Measurements from ENCODE around the gene M6PR. TPM values are rescaled to one million over a fixed set of nuclear protein-coding genes. Genes with fewer than 3 reads are reported as not detected.

Gene M6PR
- total and polyA plus RNA-seq, 2 of the 13 experiments (the other 11 are each of a cell fraction or from before 2014, with no cell fraction given): 98.2 to 127 TPM

DNA sequence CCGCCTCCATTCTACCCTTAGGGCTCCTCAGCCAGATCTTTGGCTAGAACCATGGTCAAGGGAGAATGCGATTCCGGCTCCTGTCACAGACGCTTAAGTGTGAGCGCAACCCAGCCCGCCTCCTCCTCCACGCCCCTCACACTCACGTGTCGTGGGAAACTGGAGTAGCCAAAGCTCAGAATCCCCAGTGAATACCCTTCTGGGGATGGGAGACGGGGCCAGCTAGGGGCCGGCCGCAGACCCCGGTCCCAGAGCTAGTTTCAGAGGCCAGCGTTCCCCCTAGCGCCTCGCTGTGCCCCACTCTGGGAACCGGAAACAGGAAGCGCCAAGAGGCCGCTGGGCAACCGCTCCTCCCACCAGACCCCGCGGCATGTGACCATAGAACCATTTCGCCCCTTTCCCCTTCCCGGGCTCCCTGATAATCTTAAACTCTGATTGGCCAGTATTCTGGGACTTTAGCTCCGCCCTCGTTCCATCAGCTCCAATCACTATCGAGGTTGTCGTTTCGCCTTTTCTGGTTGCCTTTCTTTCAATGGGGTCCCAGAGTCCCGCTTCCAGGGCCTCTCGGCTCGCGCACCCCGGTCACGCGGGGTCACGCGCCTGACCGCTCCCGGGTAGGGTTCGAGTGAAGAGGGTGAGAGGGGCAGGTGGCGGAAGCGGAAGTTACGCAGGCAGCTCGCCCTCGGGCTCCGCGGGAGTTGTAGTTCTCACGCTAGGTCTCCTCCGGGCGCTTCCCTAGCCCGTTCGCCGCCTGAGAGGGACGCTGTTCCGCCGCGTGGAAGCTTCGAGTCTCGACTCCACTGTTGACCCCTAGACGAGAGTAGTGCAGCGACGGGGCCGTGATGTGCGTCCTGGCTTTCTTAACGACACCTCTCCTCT is at the start of gene M6PR (continued):
- TF ChIP-seq MYPOP (CRISPR knock-in tag; IDR thresholded peaks at IDR 0.05): peak; percentile 82
- 0 out of 2 replicates have a peak, but pooled peaks have one; percentile 73 for TF ChIP-seq THYN1 (CRISPR knock-in tag; IDR thresholded peaks at IDR 0.05; ENCODE audit: borderline replicate concordance, low read depth)
- peak; percentile 46 for TF ChIP-seq MED1 (CRISPR knock-in tag; IDR thresholded peaks at IDR 0.05)
- TF ChIP-seq ZSCAN12 (CRISPR knock-in tag; IDR thresholded peaks at IDR 0.05): peak; percentile 20; the same call in 1 of the 2 replicates
- TF ChIP-seq, protein P1, sequence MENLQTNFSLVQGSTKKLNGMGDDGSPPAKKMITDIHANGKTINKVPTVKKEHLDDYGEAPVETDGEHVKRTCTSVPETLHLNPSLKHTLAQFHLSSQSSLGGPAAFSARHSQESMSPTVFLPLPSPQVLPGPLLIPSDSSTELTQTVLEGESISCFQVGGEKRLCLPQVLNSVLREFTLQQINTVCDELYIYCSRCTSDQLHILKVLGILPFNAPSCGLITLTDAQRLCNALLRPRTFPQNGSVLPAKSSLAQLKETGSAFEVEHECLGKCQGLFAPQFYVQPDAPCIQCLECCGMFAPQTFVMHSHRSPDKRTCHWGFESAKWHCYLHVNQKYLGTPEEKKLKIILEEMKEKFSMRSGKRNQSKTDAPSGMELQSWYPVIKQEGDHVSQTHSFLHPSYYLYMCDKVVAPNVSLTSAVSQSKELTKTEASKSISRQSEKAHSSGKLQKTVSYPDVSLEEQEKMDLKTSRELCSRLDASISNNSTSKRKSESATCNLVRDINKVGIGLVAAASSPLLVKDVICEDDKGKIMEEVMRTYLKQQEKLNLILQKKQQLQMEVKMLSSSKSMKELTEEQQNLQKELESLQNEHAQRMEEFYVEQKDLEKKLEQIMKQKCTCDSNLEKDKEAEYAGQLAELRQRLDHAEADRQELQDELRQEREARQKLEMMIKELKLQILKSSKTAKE (CRISPR knock-in tag; IDR thresholded peaks at IDR 0.05; ENCODE audit: borderline replicate concordance): no peak
- TF ChIP-seq ZNF503 (CRISPR knock-in tag; IDR thresholded peaks at IDR 0.05): peak; percentile 36; the same call in 1 of the 2 replicates
- TF ChIP-seq, protein P2, sequence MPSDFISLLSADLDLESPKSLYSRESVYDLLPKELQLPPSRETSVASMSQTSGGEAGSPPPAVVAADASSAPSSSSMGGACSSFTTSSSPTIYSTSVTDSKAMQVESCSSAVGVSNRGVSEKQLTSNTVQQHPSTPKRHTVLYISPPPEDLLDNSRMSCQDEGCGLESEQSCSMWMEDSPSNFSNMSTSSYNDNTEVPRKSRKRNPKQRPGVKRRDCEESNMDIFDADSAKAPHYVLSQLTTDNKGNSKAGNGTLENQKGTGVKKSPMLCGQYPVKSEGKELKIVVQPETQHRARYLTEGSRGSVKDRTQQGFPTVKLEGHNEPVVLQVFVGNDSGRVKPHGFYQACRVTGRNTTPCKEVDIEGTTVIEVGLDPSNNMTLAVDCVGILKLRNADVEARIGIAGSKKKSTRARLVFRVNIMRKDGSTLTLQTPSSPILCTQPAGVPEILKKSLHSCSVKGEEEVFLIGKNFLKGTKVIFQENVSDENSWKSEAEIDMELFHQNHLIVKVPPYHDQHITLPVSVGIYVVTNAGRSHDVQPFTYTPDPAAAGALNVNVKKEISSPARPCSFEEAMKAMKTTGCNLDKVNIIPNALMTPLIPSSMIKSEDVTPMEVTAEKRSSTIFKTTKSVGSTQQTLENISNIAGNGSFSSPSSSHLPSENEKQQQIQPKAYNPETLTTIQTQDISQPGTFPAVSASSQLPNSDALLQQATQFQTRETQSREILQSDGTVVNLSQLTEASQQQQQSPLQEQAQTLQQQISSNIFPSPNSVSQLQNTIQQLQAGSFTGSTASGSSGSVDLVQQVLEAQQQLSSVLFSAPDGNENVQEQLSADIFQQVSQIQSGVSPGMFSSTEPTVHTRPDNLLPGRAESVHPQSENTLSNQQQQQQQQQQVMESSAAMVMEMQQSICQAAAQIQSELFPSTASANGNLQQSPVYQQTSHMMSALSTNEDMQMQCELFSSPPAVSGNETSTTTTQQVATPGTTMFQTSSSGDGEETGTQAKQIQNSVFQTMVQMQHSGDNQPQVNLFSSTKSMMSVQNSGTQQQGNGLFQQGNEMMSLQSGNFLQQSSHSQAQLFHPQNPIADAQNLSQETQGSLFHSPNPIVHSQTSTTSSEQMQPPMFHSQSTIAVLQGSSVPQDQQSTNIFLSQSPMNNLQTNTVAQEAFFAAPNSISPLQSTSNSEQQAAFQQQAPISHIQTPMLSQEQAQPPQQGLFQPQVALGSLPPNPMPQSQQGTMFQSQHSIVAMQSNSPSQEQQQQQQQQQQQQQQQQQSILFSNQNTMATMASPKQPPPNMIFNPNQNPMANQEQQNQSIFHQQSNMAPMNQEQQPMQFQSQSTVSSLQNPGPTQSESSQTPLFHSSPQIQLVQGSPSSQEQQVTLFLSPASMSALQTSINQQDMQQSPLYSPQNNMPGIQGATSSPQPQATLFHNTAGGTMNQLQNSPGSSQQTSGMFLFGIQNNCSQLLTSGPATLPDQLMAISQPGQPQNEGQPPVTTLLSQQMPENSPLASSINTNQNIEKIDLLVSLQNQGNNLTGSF (CRISPR knock-in tag; IDR thresholded peaks at IDR 0.05): peak; percentile 92; the same call in 1 of the 2 replicates
- TF ChIP-seq NR0B2 (CRISPR knock-in tag; IDR thresholded peaks at IDR 0.05): no peak; the same call in 1 of the 2 replicates
- TF ChIP-seq MXI1 (IDR thresholded peaks at IDR 0.05; ENCODE audit: borderline replicate concordance, low read depth, low read length): peak; percentile 87; the same call in 1 of the 3 replicates
- TF ChIP-seq SIX1 (CRISPR knock-in tag; IDR thresholded peaks at IDR 0.05; ENCODE audit: borderline replicate concordance): no peak
- peak; percentile 73 for TF ChIP-seq FOXO1 (CRISPR knock-in tag; IDR thresholded peaks at IDR 0.05)
- 0 out of 2 replicates have a peak, but pooled peaks have one; percentile 34 for TF ChIP-seq MAZ (IDR thresholded peaks at IDR 0.05; ENCODE audit: borderline replicate concordance, low read depth, low read length)
- peak; percentile 63; the same call in 1 of the 2 replicates for TF ChIP-seq MAZ (CRISPR knock-in tag; IDR thresholded peaks at IDR 0.05; ENCODE audit: low read depth)
- TF ChIP-seq ATAD3A (CRISPR knock-in tag; IDR thresholded peaks at IDR 0.05): no peak
- no peak for TF ChIP-seq ZNF550 (CRISPR knock-in tag; IDR thresholded peaks at IDR 0.05; ENCODE audit: borderline replicate concordance)
- peak; percentile 71; the same call in 1 of the 2 replicates for TF ChIP-seq RFXANK (CRISPR knock-in tag; IDR thresholded peaks at IDR 0.05)
- peak; percentile 41; the same call in 1 of the 2 replicates for TF ChIP-seq CBX5 (CRISPR knock-in tag; IDR thresholded peaks at IDR 0.05; ENCODE audit: borderline replicate concordance)

Data from HepG2 (cell line).